HG02588 (cell line): ENCODE data around the gene TSKS.

Experiments
- ATAC-seq: cut with Tn5 transposase; IDR thresholded peaks from one replicate; pipeline ENCODE4 v1.9.1; 2021; ENCODE audit warnings: mild to moderate bottlenecking, moderate library complexity; ENCODE audit not compliant: unreplicated experiment

The TSKS gene

GRCh38 chr19:49763230-49763629, at the start of gene TSKS:
TSKS (minus strand) TSS chr19:49763306; CDS start chr19:49763247, 59 bp downstream.
- ATAC-seq: no peak

GRCh38 chr19:49812452-49812996, 49.4 kb upstream of the TSKS start:
- ATAC-seq: no peak

- no peak for ATAC-seq
Observed at GRCh38 chr19:49811328-49811727, 48.2 kb upstream of the TSKS start.

- no peak for ATAC-seq
Observed at GRCh38 chr19:49809941-49810389, 46.9 kb upstream of the TSKS start.

GRCh38 chr19:49809160-49809940, 46.2 kb upstream of the TSKS start:
- ATAC-seq: no peak

- ATAC-seq: no peak
Observed at GRCh38 chr19:49808711-49809159, 45.6 kb upstream of the TSKS start.

- no peak for ATAC-seq
Observed at GRCh38 chr19:49807904-49808675, 45.0 kb upstream of the TSKS start.

GRCh38 chr19:49807058-49807903, 44.2 kb upstream of the TSKS start:
- ATAC-seq: no peak

- ATAC-seq: no peak
Observed at GRCh38 chr19:49806620-49806959, 43.5 kb upstream of the TSKS start.

- no peak for ATAC-seq
Observed at GRCh38 chr19:49805822-49806619, 42.9 kb upstream of the TSKS start.

GRCh38 chr19:49803529-49803856, 40.4 kb upstream of the TSKS start:
- ATAC-seq: no peak

- ATAC-seq: no peak
Observed at GRCh38 chr19:49802836-49803528, 39.9 kb upstream of the TSKS start.

- no peak for ATAC-seq
Observed at GRCh38 chr19:49801966-49802661, 39.0 kb upstream of the TSKS start.

GRCh38 chr19:49801401-49801888, 38.3 kb upstream of the TSKS start:
- ATAC-seq: no peak

- no peak for ATAC-seq
Observed at GRCh38 chr19:49800771-49801170, 37.7 kb upstream of the TSKS start.

GRCh38 chr19:49799798-49800376, 36.8 kb upstream of the TSKS start:
- ATAC-seq: no peak

- ATAC-seq: no peak
Observed at GRCh38 chr19:49799271-49799797, 36.2 kb upstream of the TSKS start.

GRCh38 chr19:49798574-49798973, 35.5 kb upstream of the TSKS start:
- no peak for ATAC-seq
